ENCODE data around the gene NTNG1. TPM values are rescaled to one million over a fixed set of nuclear protein-coding genes. Genes with fewer than 3 reads are reported as not detected.

NTNG1 gene
- total and polyA plus RNA-seq, 2 of the 13 experiments (the other 11 are each of a cell fraction or from before 2014, with no cell fraction given): not detected

- ATAC-seq (no peak), FAIRE-seq (no peak), DNase-seq (ENCODE audit: low spot score) (no peak)
- Histone ChIP-seq H3K79me2 (ENCODE audit: insufficient read depth, low read length) (no peaks in the 10 kb centered on the region), H3K4me1 (ENCODE audit: insufficient read depth, low read length) (no peaks in the 10 kb centered on the region), H3K4me3 (replicated peaks in 1 of 3; ENCODE audit: insufficient read depth in 1 of 3, low read depth in 2 of 3, low read length in 3 of 3) (no peak overlapping the region), H3K36me3 (replicated peaks in 1 of 2; ENCODE audit: control insufficient read depth in 1 of 2, insufficient read depth in 2 of 2, low read length in 2 of 2) (no peaks in the 10 kb centered on the region), H3K4me2 (ENCODE audit: low read depth, low read length) (no peak overlapping the region), H4K20me1 (ENCODE audit: insufficient read depth, low read length) (no peaks in the 10 kb centered on the region), H2AFZ (ENCODE audit: low read length) (no peak overlapping the region), H3K27me3 (ENCODE audit: control insufficient read depth in 1 of 2, insufficient read depth in 2 of 2, low read length in 2 of 2) (no peaks in the 10 kb centered on the region; a peak in 1 of 5 replicates), H3K27ac (ENCODE audit: extremely low read length, insufficient read depth, low read length) (no peak overlapping the region), H3K9me3 (ENCODE audit: low read length) (no peaks in the 10 kb centered on the region), H3K9ac (ENCODE audit: insufficient read depth, low read depth, low read length) (no peak overlapping the region)
- TF ChIP-seq BCL6 (CRISPR knock-in tag; IDR thresholded peaks at IDR 0.05) (peak; percentile 63), TFE3 (CRISPR knock-in tag; IDR thresholded peaks at IDR 0.05) (no peak), NBN (conservative IDR thresholded peaks at IDR 0.05) (no peak), TCF7 (IDR thresholded peaks at IDR 0.05; ENCODE audit: low read depth) (peak; percentile 12; the same call in 1 of the 2 replicates), WIZ (CRISPR knock-in tag; IDR thresholded peaks at IDR 0.05) (no peak), ZC3H13 (CRISPR knock-in tag; IDR thresholded peaks at IDR 0.05) (no peak), DBP (CRISPR knock-in tag; IDR thresholded peaks at IDR 0.05; ENCODE audit: not compliant biosample characterization) (no peak), ARID3A (IDR thresholded peaks at IDR 0.05; ENCODE audit: low read depth, low read length) (no peak)
- intact Hi-C loops (cut with micrococcal nuclease; ENCODE audit: unreplicated experiment) (no loop called here), in situ Hi-C loops (cut with HindIII; ENCODE audit: extremely low pct_ligation_motif_present, low pct_unique_long_range_greater_than_20kb) (no loop called here)
- ChIA-PET POLR2A (no interaction called here), CTCF (ENCODE audit: low intra/inter-chr PET ratio, low total read pairs) (no interaction called here)
- WGBS (ENCODE audit: low lambda C conversion rate): 8% methylated on average over 1 of the region's 1 CpG
- BruUV-seq (replicated peaks): no TSS peak
Measured at GRCh38 chr1:107442551-107442950, 301.7 kb downstream of the NTNG1 start.
